AML-193 (cell line): ENCODE data around the gene SLC12A7.
A peak's percentile ranks its signal among the peaks of the same experiment; 100 is the strongest.

Source experiments
- DNase-seq, 2 experiments: peaks; one replicate each; lab custom pipeline; 2025; lab: John Stamatoyannopoulos, UW

SLC12A7 gene

GRCh38 chr5:1018596-1018995, 93.3 kb downstream of the SLC12A7 start:
- no peak for DNase-seq

GRCh38 chr5:1017691-1018455, 94.0 kb downstream of the SLC12A7 start:
- DNase-seq, result no peak

GRCh38 chr5:1017056-1017455, 94.8 kb downstream of the SLC12A7 start:
- no peak for DNase-seq

- no peak for DNase-seq
These were observed 95.4 kb downstream of the SLC12A7 start for GRCh38 chr5:1016476-1016875.

- no peak for DNase-seq
These were observed 95.8 kb downstream of the SLC12A7 start for GRCh38 chr5:1016036-1016435.

GRCh38 chr5:1015507-1015906, 96.4 kb downstream of the SLC12A7 start:
- no peak for DNase-seq

GRCh38 chr5:1014781-1015221, 97.1 kb downstream of the SLC12A7 start:
- no peak for DNase-seq

GRCh38 chr5:1014346-1014745, 97.5 kb downstream of the SLC12A7 start:
- no peak for DNase-seq

GRCh38 chr5:1013948-1014301, 97.9 kb downstream of the SLC12A7 start:
- DNase-seq, result no peak

- DNase-seq, result no peak
These were observed 98.5 kb downstream of the SLC12A7 start for GRCh38 chr5:1013238-1013947.

GRCh38 chr5:1012900-1013237, 99.0 kb downstream of the SLC12A7 start:
- DNase-seq, result no peak

GRCh38 chr5:1012313-1012841, 99.5 kb downstream of the SLC12A7 start:
- no peak for DNase-seq

GRCh38 chr5:1011741-1012312, 100.0 kb downstream of the SLC12A7 start:
- DNase-seq, result no peak

GRCh38 chr5:1011226-1011631, 100.6 kb downstream of the SLC12A7 start:
- DNase-seq, result no peak

GRCh38 chr5:1010641-1011046, 101.2 kb downstream of the SLC12A7 start:
- DNase-seq, result no peak

- DNase-seq, result no peak
These were observed 101.7 kb downstream of the SLC12A7 start for GRCh38 chr5:1010181-1010510.

GRCh38 chr5:1009359-1010180, 102.3 kb downstream of the SLC12A7 start:
- no peak for DNase-seq

- DNase-seq, result peak in 1 of 2 experiments; percentile 8
These were observed 103.2 kb downstream of the SLC12A7 start, which contains the start of gene NKD2 for GRCh38 chr5:1008451-1009358. Gene NKD2, plus strand, starts transcription at chr5:1008802. Its CDS starts 256 bp downstream, at chr5:1009058.

- no peak for DNase-seq
These were observed 104.0 kb downstream of the SLC12A7 start for GRCh38 chr5:1007681-1008450.

- no peak for DNase-seq
These were observed 104.6 kb downstream of the SLC12A7 start for GRCh38 chr5:1007221-1007680.
